Stimulated activated CD4-positive, alpha-beta T cell treated with anti-CD3 and anti-CD28 coated beads, Interleukin-2, amount 100 ng/mL, for 24 hours (primary cell): ENCODE results near the gene MKLN1.

ENCODE experiments used
- DNase-seq, 2 donors: peaks; one replicate each; pipeline ENCODE4 v3.0.0-alpha.2; 2020

Gene MKLN1

GRCh38 chr7:131471250-131472004 lies 143.8 kb downstream of the MKLN1 start:
- DNase-seq = no peak

- DNase-seq = no peak
Observed at GRCh38 chr7:131476740-131477139, 149.1 kb downstream of the MKLN1 start.

GRCh38 chr7:131480384-131481315 lies 153.0 kb downstream of the MKLN1 start:
- DNase-seq = no peak

DNA sequence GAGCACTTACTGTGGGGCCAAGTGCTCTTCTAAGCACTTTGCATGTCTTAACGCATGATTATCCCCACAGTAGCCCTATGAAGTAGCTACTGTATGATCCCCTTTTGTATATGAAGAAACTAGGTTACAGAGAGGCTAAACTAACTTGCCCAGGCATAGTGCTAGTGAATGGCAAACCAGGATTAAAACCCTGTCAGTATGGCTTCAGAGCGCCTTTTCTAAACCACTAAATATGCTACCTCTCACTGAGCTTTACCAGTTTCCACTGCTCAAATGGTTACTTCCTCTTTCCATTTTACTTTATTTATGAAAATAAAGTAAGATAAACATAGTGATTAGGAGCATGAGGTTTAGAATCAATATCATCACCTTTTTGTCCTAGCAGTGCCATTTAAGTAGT lies 155.1 kb downstream of the MKLN1 start:
- no peak for DNase-seq

DNA sequence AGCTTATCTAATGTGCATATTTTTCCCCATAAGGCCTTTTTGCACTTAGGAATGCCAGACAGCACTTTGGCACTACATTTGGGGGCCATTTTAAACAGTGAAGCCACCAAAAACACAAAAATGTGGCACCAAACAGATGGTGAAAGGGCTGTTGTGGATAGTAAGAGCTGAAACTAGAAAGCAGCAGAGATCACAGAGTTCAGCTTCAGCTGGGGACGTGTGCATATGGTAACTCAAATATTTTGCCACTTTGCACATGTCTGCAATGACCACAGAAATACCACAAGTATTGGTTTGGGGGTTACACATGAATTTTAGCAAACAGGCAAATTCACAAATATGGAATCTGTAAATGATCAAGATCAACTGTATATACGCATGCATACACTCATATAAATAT lies 155.9 kb downstream of the MKLN1 start:
- no peak for DNase-seq

DNA sequence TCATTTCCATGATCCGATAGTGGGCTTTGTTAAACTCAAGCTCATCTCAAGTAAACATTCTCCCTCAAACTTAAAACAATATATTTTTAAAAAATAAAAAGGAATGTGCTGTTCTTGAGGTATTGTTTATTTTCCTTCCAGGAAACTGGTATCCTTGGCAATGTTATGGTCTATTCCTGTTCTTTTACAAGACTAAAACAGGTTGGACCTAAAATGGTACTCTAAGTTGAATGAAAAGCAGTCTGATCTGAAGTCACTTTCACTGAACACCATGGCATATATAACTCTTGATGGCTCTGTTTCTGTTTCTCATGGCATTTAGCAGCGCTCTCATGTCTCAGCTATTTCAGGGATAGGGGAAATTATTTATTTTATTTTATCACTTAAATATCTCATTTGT lies 158.7 kb downstream of the MKLN1 start:
- DNase-seq = no peak

DNA sequence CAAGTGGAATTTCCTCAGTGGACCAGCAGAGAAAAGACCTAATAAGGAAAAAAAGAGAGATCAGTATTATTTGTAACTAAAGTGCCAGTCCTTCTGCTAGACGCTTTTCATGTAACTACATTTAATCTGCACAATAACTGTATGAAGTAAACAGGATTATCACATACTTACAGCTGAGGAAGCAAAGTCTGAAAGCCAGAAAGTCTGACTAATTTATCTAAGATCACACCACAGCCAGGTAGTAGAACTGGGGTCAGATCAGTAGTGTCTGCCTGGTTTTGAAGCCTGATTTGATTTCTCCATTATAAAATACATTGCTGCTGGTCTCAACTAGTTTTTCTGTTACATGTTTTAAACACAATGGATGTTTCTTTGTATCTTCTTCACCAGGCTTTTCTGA lies 159.5 kb downstream of the MKLN1 start:
- DNase-seq = no peak

DNA sequence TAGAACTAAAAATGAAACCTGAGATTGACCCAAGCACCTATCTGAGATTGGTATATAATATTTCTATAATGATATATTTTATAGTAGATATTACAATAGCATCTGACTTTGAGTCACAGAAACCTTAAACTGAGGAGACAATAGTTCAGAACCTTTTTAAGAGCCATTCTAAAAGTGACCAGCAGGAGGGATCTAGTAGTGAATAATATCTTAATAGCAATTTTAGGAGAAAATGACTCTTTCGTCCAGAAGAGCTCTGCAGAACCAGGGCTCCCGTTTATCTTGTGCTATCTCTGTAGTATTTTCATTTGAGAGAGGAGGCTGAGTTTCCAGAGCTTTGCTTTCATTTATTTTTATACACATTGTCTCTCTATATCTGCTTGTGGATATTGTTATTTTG lies 160.7 kb downstream of the MKLN1 start:
- no peak for DNase-seq

DNA sequence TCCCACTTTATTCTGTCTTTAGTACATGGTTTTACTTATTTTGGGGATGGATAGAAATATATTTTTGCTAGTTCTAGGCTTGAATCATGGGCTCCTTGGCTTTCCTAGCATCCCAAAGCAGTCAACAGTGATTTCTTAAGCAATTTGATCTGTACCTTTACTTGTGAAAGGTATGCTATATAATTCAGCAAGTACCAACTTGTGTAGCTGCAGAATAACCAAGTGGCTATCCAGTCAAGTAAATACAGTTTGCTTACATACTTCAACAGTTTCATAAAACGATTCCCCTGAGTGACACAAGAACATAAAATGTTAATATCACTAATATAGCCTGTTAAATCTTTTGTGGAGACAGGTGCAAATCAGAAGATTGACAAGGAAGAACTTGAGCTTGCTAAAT lies 161.5 kb downstream of the MKLN1 start:
- DNase-seq = no peak

DNA sequence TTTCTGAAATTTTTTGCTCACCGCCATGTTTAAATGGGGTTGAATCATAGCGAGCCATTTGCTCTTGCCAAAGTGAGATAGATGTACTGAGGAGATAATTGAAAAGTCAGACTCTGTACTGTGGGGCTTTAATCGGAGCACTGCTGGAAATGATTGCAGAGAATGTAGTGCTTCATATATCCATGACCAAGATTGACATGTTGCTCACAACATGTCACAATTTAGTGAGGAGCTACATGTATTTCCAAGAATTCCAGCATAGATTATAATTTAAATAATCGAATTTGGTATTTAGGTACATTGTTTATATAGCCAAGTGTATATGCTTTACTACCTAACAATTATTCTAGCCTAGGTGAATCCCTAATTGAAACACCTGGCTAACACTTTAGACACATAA lies 162.2 kb downstream of the MKLN1 start:
- DNase-seq = no peak

DNA sequence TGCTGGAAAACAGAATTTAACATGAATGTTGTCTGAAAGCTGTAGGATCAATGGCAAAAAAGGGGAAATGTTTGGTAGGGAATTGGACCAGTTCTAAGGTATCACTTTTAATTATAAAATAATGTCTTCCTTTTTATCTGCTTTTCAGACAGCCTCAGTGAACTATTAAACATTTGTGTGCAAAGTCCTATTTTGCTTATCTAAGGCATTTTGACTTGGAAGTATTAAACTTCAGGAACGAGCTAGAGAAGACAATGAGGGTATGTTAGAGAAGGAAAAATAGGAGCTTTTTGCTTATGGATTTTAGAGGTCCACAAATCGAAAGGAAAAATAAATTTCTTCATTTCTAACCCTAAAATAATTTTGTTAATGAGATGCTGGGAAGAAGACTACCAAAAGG lies 165.4 kb downstream of the MKLN1 start:
- no peak for DNase-seq

DNA sequence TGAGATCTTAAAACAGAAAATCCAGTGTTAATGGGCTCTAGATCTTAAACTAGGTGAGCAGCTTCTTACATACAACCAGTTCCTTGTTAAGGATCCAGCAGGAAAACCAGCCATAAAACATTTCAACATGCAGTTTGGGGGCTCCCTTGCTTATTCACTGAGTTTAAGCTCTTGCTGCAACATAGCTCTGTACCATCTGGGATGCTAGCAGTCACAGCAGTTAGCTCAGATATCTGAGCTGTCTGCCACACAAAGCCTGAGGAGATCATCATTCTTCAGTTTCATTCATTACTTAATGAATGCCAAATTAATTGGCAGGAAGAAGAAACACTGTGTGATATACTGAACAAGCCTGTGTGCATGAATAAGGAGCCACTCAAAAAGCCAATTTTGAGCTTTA lies 165.9 kb downstream of the MKLN1 start:
- DNase-seq = no peak

DNA sequence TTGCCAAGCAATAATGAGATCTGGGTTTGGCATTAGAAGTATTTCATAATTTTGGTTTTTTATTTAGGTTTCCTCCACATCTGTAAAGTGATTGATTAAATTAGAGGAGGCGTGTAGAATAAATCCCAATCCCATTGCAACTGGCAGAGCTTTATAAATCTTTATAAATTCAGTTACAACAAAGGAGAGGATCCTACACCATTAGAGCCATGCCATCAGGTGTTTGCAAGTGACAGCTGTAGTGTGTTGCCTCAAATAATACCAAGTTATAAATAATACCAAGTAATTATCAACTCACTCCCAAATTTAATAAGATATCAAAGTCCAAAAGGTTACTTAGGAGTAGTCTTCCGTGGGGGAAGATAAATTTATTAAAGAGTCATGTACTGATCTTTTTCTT lies 166.5 kb downstream of the MKLN1 start:
- no peak for DNase-seq

GRCh38 chr7:131495669-131496498 lies 168.2 kb downstream of the MKLN1 start:
- no peak for DNase-seq

DNA sequence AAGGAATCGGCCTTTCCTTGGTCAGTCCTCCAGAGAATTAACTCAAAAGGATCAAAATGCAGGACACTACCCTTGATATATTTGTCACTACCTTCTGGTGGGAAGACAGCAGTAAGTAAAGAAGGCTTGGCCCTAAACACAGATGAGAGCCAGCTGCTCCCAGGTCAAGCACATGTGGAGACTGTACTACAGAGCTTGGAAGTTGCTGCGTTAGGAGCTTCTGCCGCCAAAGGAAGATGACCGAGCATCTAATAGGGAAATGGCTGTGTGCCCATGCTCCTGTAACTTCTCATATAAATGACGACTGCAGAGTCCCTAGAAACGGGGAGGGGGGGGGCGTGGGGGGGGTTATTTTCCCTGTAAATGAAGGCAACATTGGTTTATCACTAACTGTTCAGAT lies 169.8 kb downstream of the MKLN1 start:
- no peak for DNase-seq

GRCh38 chr7:131498237-131498885 lies 170.7 kb downstream of the MKLN1 start:
- DNase-seq = no peak

GRCh38 chr7:131499801-131500200 lies 172.1 kb downstream of the MKLN1 start:
- no peak for DNase-seq

DNA sequence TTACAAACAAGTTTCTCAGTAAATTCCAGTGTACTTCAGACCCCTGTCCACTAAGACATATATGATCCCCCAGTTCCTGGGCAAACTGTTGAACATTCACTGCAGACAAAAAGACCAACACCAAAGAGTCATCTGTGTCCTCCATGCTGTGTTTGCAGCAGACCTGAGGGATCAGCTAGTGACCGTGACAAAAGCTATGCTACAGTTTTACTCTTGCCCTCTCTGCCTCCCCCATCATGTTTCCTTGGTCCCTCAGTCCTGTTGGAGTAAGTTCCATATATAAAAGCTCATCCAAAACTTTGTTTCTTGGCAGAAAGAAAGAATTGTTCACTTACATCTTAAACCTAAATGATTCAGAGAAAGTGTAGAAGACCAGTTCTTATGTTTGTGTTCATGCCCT lies 172.7 kb downstream of the MKLN1 start:
- DNase-seq = no peak

DNA sequence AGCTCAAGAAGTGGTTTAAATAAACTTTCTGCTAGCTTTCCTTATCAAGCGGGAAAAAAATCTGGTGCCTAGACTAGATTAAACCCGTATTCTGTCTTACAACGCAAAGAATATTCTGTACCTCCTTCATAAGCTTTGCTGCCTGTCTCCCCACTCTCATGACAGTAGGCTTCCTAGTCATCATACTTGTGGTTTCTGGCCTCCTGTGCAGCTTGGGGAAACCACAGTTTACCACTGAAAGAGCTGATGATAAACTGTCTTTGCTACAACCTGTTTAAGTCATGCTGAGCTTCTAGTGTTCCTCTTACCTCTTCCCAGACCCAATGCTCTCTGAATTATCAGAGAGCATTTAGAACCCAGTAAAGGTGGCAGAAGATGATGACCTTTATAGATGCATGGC lies 173.7 kb downstream of the MKLN1 start:
- peak; percentile 29 to 46 for DNase-seq

DNA sequence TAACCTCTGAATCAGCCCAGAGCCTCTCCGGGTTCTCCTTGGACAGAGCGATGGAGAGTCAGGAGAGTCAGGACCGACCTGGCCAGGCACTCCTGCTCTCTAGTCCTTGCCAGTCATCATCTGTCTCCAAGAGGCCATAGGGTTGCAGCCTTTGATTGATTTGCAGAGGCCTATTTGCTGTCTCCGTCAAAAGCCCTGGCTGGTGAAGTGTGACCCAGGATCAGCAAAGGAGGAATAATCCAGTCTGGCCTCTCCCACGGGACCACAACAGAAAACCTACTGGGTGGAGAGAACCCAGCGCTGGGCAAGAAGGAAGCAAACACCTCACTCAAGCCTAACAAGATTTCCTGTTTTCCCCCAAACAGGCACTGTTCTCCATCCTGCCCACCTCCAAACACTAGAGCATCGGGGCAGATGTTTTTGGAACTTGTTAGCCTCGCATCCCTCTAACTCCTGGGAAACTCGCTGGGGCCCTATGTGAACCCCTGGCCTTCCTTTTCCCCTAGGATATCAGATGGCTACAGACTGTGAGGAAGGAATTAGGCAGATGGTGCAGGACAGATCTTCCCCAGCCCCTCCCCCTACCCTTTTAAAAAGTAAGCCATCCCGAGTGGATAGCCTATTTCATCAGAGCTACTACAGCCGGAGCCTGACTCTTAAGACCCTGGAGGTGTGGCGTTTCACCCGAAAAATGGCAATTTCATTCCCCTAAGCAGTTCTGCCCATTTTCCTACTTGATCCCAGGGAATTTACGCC lies 174.4 kb downstream of the MKLN1 start:
- no peak for DNase-seq

DNA sequence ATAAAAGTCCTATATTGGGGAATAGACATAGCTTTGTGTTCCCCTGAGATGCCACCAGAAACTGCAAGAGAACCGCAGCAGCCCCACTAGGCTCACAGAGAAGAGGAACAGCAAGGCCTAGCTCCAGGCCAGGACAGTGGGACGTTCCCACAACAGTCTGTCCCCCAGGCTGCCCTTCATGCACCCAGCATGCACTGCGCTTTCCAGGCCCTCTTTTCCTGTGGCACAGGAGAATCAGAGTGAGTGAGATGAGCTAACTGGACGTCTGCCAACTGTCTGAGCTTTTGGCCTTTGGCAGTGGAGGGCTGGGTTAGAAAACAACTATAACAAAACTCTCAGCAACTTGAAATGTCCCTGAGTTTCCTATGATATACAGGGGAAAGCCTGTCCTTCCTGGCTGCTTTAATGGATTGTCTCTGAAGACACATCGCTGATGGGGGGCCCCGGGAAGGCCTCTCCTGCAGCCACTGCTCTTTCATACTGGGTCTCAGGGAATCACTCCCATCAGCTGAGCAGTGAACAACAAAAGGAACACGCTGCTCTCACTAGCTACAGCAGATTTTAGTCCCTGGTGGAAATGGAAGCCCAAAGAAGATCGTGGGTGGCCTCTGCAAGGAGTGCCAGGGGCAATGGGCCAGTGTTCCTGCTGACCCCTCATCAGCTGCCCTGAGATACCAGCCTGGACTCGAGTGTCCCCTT lies 175.3 kb downstream of the MKLN1 start:
- no peak for DNase-seq
